OCI-LY7 (cell line): ENCODE results near the gene RHEX. TPM values are rescaled to one million over a fixed set of nuclear protein-coding genes. Genes with fewer than 3 reads are reported as not detected.

ENCODE experiments used
- BruUV-seq: library from RNA; stranded (reverse); fragments of 400-500 nt; replicated peaks from 2 replicates; lab custom pipeline; 2021; lab: Mats Ljungman, UMichigan
- CTCF ChIA-PET: fragments of 300-600 bp; sonication (Branson Sonifier 250); formaldehyde crosslinking; loops from one replicate; lab custom pipeline; 2022; ENCODE audit warnings: antibody characterized with exemption; ENCODE audit not compliant: unreplicated experiment; lab: Charles Lee
- POLR2A ChIA-PET: fragments of 300-600 bp; sonication (Branson Sonifier 250); formaldehyde crosslinking; loops from one replicate; lab custom pipeline; 2022; ENCODE audit warnings: antibody characterized with exemption; lab: Charles Lee
- DNase-seq: peaks from one replicate; pipeline ENCODE4 v3.0.0-alpha.2; 2015; ENCODE audit warnings: low spot score
- H2AFZ ChIP-seq: fragments of 200-600 bp; sonication (generic), shearing (Covaris generic); 2 replicates; pipeline ENCODE4 v1.6.1; 2014; ENCODE audit warnings: mild to moderate bottlenecking, antibody characterized with exemption, low read length, moderate library complexity
- H3K27ac ChIP-seq: fragments of 200-600 bp; sonication (generic); 2 replicates; pipeline ENCODE4 v1.5.1; 2014; ENCODE audit warnings: mixed run types, low read depth, mild to moderate bottlenecking, moderate library complexity, low read length, inconsistent platforms; ENCODE audit not compliant: poor library complexity, severe bottlenecking
- H3K36me3 ChIP-seq: fragments of 200-600 bp; sonication (generic); 2 replicates; pipeline ENCODE4 v1.6.1; 2014; ENCODE audit warnings: mild to moderate bottlenecking, antibody characterized with exemption, low read length, moderate library complexity, mixed read lengths; ENCODE audit not compliant: insufficient read depth
- H3K4me1 ChIP-seq: fragments of 200-600 bp; sonication (generic); 2 replicates; pipeline ENCODE4 v1.5.1; 2014; ENCODE audit warnings: mild to moderate bottlenecking, low read length; ENCODE audit not compliant: insufficient read depth, poor library complexity, severe bottlenecking
- H3K4me2 ChIP-seq: fragments of 200-600 bp; sonication (generic); 2 replicates; pipeline ENCODE4 v1.6.1; 2014; ENCODE audit warnings: mild to moderate bottlenecking, low read length
- H3K4me3 ChIP-seq: fragments of 200-600 bp; sonication (generic); 2 replicates; pipeline ENCODE4 v1.5.1; 2014; ENCODE audit warnings: mild to moderate bottlenecking, low read depth, low read length; ENCODE audit not compliant: poor library complexity, severe bottlenecking
- H3K79me2 ChIP-seq: fragments of 200-600 bp; sonication (generic); 2 replicates; pipeline ENCODE4 v1.6.1; 2016; ENCODE audit warnings: low read depth, mild to moderate bottlenecking, low read length, moderate library complexity, mixed read lengths; ENCODE audit not compliant: insufficient read depth
- H3K9me2 ChIP-seq: fragments of 200-600 bp; sonication (generic); 2 replicates; pipeline ENCODE4 v1.6.1; 2016; ENCODE audit warnings: mild to moderate bottlenecking, low read length, mixed read lengths; ENCODE audit not compliant: insufficient read depth
- H3K9me3 ChIP-seq: fragments of 200-600 bp; sonication (generic); 2 replicates; pipeline ENCODE4 v1.6.1; 2014; ENCODE audit warnings: mild to moderate bottlenecking, mixed run types, low read length, mixed read lengths
- H4K20me1 ChIP-seq: fragments of 200-600 bp; sonication (generic); 2 replicates; pipeline ENCODE4 v1.6.1; 2014; ENCODE audit warnings: mild to moderate bottlenecking, antibody characterized with exemption, low read length, moderate library complexity, mixed read lengths; ENCODE audit not compliant: insufficient read depth
- CTCF ChIP-seq: fragments of 200-600 bp; sonication (generic); conservative IDR thresholded peaks from 2 replicates; pipeline ENCODE4 v1.5.1; 2014; ENCODE audit warnings: mild to moderate bottlenecking, antibody characterized with exemption, low read length, moderate library complexity, mixed read lengths
- EZH2phosphoT487 ChIP-seq: fragments of 200-600 bp; sonication (generic); IDR thresholded peaks from 2 replicates; pipeline ENCODE4 v1.6.1; 2018; ENCODE audit warnings: low read depth, borderline replicate concordance, mild to moderate bottlenecking, mixed run types, antibody characterized with exemption, low read length, moderate library complexity, mixed read lengths
- intact Hi-C: fragments of 100-400 bp; cut with micrococcal nuclease; formaldehyde crosslinking; loops from one replicate; pipeline ENCODE4 v1.10.0; 2022; ENCODE audit not compliant: unreplicated experiment
- total RNA-seq, 2 experiments: library from RNA; depleted of rRNA in 1 of 2; stranded (reverse); fragments of >200 nt in 1 of 2; shearing (Covaris generic) in 1 of 2; gene quantifications; 2 replicates each; pipeline ENCODE4 v1.2.3, GENCODE V29; 2014 to 2022

The RHEX gene
- total RNA-seq, 2 experiments from 2014 or later = 5.0 to 9.9 TPM

DNA sequence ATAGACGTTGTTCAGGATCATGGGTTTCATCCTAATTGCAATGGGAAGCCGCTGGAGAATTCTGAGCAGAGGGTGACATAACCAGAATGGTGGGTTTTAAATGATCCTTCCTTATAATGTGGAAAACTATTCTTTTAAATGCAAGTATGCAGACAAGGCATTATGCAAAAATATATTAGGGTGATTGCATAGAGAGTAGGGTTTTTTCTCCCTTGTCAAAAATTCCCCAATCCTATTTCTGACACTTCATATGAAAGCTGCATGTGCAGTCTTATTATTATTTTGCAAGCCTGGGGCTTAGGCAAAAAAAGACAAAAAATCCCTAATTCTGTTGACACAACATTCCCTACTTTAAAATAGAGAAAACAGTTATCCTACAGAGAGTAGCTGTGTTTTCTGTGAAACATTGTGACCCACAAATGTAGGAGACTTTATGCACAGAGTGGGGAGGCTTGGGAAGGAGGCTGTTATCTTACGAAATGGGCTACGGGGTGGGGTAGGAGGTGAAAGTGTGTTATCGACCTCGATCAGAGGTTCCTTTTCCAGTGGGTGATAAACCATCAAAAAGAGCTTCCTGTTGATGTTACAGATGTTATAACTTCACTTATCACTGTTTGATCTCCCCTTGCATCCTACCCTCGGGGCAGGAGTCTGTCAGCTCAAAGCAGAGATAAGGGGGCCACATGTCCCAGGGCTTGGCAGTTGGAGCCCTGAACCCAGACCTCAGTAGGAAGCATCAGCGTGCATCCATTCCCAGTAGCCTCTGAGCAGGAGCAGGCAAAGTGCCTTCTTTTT is 27.2 kb downstream of the RHEX start:
- POLR2A ChIA-PET = no interaction called here
- no peak for DNase-seq
- no peak overlapping the region for H3K4me3 ChIP-seq
- CTCF ChIA-PET = interaction anchor here (0.5 kb wide), 1 partner anchor 295 kb away, joined by 3 read pairs; no protein-coding TSS in a partner anchor
- H3K9me2 ChIP-seq = no peaks in the 10 kb centered on the region
- H3K79me2 ChIP-seq = no peaks in the 10 kb centered on the region
- intact Hi-C loops = no loop called here
- H3K4me2 ChIP-seq = no peak overlapping the region
- no peak overlapping the region for H3K27ac ChIP-seq
- no peaks in the 10 kb centered on the region for H3K4me1 ChIP-seq
- TF ChIP-seq CTCF (no peak), EZH2phosphoT487 (no peak)
- H3K36me3 ChIP-seq = peaks cover 10% of the 10 kb centered on the region; the same call in 1 of the 2 replicates
- H2AFZ ChIP-seq = no peak overlapping the region
- H3K9me3 ChIP-seq = no peaks in the 10 kb centered on the region
- no peaks in the 10 kb centered on the region for H4K20me1 ChIP-seq
- no TSS peak for BruUV-seq

DNA sequence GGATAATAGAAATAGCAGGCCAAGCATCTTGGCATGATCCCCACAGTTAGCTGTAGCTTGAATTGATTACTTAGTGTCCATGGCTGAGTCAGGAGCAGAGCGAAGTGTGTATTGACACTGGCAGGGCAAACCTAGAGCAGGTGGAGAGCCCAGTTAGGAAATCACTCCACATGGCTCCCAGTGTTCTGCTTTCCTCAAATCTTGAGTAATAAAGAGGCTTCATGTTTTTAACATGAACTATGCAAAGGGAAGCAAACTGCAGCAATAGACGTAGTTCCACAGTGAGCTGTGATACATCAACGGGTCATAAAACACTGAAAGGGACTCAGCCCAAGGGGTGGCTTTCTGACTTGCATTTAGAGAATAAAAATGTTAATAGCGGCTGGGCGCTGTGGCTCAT is 28.9 kb downstream of the RHEX start:
- H3K4me2 ChIP-seq = no peak overlapping the region
- ChIA-PET POLR2A (interaction anchor here (0.6 to 1.0 kb wide), 2 partner anchors 11 to 14 kb away, joined by 3 to 4 read pairs; no protein-coding TSS in a partner anchor), CTCF (no interaction called here)
- TF ChIP-seq CTCF = no peak
- no peak for TF ChIP-seq EZH2phosphoT487
- H3K79me2 ChIP-seq = no peaks in the 10 kb centered on the region
- H3K27ac ChIP-seq = no peak overlapping the region
- intact Hi-C loops = no loop called here
- BruUV-seq = no TSS peak
- no peaks in the 10 kb centered on the region for H3K9me3 ChIP-seq
- no peaks in the 10 kb centered on the region for H3K36me3 ChIP-seq
- H3K9me2 ChIP-seq = no peaks in the 10 kb centered on the region
- no peaks in the 10 kb centered on the region for H4K20me1 ChIP-seq
- no peak overlapping the region for H3K4me3 ChIP-seq
- no peak overlapping the region for H2AFZ ChIP-seq
- DNase-seq = no peak
- no peaks in the 10 kb centered on the region for H3K4me1 ChIP-seq
